Liver (tissue), 2 donors: ENCODE measurements around the gene ARFGAP3.

Experiments used
- CTCF ChIP-seq: fragments of 150-350 bp; IDR thresholded peaks from 2 replicates; pipeline ENCODE4 v1.5.1; 2017; ENCODE audit warnings: improper control_type of control experiment, low read depth, low read length; ENCODE audit not compliant: missing input control
- YY1 ChIP-seq: IDR thresholded peaks from 2 replicates; pipeline ENCODE4 v1.6.1; 2016; ENCODE audit warnings: antibody characterized with exemption, mild to moderate bottlenecking
- donor health status: healthy.

- TF ChIP-seq YY1 (no peak), CTCF (no peak)
These were observed 5.1 kb upstream of the ARFGAP3 start for GRCh38 chr22:42862045-42862734.
